Measurements from ENCODE around the gene UROC1. TPM values are rescaled to one million over a fixed set of nuclear protein-coding genes. Genes with fewer than 3 reads are reported as not detected.

The UROC1 gene
- total and polyA plus RNA-seq, 2 donors: 0.03 TPM; not detected in 1

DNA sequence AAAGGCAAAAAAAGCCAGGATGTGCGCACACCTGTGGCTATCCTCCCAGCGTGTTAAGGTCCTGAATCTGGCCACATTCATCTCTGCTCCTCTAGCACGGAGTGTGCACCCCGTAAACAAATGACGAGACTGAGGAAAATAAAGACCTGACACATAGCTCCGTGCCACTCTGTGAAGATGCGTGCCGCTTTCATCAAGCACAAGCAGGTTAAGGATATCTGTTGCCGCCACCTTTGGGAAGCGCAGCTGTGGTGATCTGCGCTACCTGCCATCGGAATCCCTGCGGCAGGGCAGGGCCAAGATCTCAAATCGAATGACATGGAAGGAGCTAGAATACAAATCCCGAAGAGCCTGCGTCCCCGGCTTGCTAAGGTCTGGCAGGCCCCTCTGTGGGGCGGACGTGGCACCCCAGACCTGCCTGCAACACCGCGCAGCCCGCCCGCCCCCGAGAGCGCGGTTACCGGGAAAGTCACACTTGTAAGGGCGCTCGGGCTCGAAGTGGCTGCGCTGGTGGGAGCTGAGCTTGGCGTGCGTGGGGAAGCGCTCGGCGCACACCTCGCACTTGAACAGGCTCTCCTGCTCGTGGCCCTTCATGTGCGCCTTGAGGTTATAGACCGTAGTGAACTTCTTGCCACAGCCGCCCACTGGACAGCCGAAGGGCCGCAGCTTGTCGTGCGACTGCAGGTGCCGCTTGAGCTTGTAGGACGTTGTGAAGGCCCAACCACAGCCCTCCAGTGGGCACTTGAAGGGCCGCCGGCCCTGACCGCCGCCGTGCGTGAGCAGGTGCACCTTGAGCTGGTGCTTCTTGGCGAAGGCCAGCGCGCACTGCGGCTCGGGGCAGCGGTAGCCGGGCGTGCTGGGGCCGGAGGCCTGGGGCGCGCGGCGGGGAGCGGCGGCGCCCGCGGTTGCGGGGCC, 42.8 kb downstream of the UROC1 start:
- peak overlapping the region; percentile 82 for H3K4me3 ChIP-seq (ENCODE audit: low read depth, low read length)
- peaks cover 5% of the 10 kb centered on the region for H3K4me1 ChIP-seq (ENCODE audit: insufficient read depth)
- no peaks in the 10 kb centered on the region for H3K36me3 ChIP-seq (ENCODE audit: insufficient read depth)
- 5% methylated on average over 72 of the region's 72 CpGs for WGBS
- peak overlapping the region; percentile 86 for H3K27ac ChIP-seq (ENCODE audit: low read depth)
- DNase-seq (ENCODE audit: extremely low spot score): no peak

DNA sequence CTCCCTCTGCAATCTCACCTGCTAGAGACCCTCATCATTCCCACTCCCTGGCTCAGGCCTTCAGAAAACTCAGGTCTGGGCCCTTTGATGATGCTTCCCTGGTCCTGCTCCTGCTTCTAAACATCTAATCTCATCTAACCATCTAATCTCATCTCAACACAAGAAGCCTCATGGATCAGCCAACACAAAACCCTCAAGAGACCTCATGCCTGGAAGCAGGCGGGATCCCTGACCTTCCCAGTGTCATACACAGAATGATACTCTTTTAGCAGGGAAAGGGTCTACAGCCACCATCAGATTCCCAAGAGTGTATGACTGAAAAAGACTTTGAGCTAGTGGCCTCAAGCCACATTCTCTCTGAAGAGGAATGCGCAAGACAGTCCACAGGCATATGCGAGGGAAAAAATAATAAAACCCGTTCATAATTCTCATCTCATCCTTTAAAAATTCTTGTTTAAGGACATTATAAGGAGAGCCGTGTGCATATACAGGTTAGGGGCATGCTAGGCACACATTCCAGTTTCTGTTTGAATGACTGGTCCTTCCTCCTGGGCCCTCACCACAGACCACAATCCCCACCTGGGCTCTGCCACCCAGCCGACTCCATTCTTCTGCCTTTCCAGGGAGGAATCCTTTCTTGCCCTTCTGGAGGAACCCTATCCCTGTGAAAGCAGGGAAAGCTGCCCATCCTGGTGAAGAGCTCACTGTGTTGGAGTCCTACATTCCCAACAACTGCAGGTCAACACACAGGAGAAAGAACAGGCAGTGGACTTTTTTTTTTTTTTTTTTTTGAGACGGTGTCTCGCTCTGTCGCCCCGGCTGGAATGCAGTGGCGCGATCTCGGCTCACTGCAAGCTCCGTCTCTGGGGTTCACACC, 44.0 kb downstream of the UROC1 start:
- no peak for DNase-seq (ENCODE audit: extremely low spot score)
- Histone ChIP-seq H3K4me1 (ENCODE audit: insufficient read depth) (peaks cover 5% of the 10 kb centered on the region), H3K4me3 (ENCODE audit: low read depth, low read length) (peak overlapping the region; percentile 11), H3K27ac (ENCODE audit: low read depth) (no peak overlapping the region), H3K36me3 (ENCODE audit: insufficient read depth) (no peaks in the 10 kb centered on the region)
- 75% methylated on average over 14 of the region's 14 CpGs for WGBS

DNA sequence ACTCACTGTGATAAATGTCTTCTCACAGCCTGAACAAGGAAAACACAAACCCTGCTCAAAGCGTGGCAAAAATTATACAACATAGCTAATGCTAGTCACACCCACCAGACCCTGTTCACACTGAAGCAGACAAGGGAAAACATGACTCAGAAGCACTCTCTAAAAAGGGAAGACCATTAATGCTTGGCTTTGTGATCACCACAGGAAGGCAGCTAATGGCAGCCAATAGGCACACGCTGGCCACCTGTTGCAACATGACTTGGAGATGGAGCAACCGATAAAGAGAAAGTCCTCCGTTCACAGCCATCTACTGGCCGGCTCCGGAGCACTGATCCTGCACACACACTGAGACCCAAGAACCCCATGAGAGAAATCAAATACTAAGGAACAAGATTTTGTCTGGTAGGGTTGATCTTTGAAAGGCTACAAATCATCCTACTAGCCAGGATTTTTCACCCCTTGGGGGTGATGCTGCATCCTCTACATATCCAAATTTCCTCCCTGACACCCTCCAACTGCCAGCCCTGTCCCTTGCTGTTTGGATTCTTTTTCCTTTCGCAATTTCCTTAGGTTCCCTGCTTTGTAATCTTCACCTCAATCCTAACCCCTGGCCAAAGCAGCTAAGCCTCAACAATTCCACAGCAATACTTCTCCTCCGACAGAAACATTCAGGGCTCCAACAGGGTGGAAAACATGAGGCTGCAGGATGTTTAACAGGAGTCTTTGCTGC, 45.1 kb downstream of the UROC1 start:
- no peak overlapping the region for H3K4me3 ChIP-seq (ENCODE audit: low read depth, low read length)

GRCh38 chr3:126469479-126469878, 48.1 kb downstream of the UROC1 start:
- H3K36me3 ChIP-seq (ENCODE audit: insufficient read depth): peaks cover 2% of the 10 kb centered on the region
- WGBS: 93% methylated on average over 11 of the region's 11 CpGs
- H3K27ac ChIP-seq (ENCODE audit: low read depth): no peak overlapping the region
- DNase-seq (ENCODE audit: extremely low spot score): no peak
- H3K4me3 ChIP-seq (ENCODE audit: low read depth, low read length): no peak overlapping the region
- peaks cover 5% of the 10 kb centered on the region for H3K4me1 ChIP-seq (ENCODE audit: insufficient read depth)

More for the DNA sequence above, 45.1 kb downstream of the UROC1 start:
- 35% methylated on average over 8 of the region's 8 CpGs for WGBS
- peak; percentile 67 for DNase-seq (ENCODE audit: extremely low spot score)
- no peak overlapping the region for H3K27ac ChIP-seq (ENCODE audit: low read depth)
- H3K4me1 ChIP-seq (ENCODE audit: insufficient read depth): peaks cover 5% of the 10 kb centered on the region
- peaks cover 2% of the 10 kb centered on the region for H3K36me3 ChIP-seq (ENCODE audit: insufficient read depth)

DNA sequence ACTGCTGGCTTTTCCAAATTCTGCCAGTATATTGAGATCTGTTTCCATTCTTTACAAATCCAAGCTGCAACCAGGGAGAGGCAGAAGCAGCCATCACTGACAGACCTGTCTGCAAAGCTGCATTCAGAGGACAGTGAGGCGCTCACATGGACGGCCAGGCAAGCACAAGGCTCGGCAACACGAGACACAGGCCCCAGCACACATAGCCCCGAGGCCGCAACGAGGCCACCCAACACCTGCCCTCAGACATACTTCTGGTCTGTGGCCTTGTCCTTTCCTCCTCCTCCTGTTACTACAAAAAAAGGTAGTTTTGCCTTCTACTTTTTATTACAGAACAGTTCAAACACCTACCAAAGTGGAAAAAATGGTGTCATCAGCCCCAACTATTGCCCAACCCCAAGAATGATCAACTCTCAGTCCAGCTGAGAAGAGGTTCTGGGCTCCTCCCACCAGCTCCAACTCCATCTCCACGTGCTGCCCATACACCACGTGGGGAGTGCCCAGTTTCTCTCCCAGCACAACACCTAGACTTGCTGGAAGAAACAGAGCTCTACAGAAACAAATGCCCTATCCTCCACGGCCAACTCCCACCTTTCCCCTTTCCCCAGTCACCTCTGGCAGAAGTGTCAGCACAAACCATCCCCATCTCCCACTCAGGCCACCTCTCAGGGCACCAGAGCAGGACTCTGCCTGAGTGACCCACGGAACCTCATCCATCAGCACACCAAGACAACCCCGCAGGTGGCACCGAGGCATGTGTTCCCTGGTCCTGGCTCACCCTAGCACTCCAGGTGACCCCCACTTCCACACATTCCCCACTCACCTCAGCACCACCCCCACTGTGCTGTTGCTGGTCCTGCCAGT, 49.3 kb downstream of the UROC1 start:
- no peak overlapping the region for H3K27ac ChIP-seq (ENCODE audit: low read depth)

DNA sequence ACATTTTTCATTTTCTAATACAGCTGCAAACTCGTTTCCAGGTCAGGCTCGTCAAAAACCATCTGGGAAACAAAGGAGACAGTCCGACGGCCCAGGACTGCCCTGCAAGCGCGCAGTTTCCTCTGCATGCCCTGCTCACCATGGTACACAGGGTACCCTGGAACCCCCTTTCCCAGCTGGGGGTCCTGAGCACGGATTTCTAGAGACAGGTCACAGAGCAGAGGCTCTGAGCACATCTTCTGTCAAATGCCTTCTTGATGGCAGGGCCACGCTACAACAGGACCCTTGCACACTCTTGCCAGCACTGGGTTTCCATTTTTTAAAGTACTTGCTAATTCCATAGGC, 50.0 kb downstream of the UROC1 start:
- Histone ChIP-seq H3K4me1 (ENCODE audit: insufficient read depth) (peaks cover 2% of the 10 kb centered on the region), H3K36me3 (ENCODE audit: insufficient read depth) (peaks cover 2% of the 10 kb centered on the region), H3K4me3 (ENCODE audit: low read depth, low read length) (no peak overlapping the region), H3K27ac (ENCODE audit: low read depth) (no peak overlapping the region)
- WGBS: 81% methylated on average over 8 of the region's 8 CpGs
- no peak for DNase-seq (ENCODE audit: extremely low spot score)

More for the DNA sequence above, 49.3 kb downstream of the UROC1 start:
- peaks cover 2% of the 10 kb centered on the region for H3K4me1 ChIP-seq (ENCODE audit: insufficient read depth)
- 83% methylated on average over 13 of the region's 13 CpGs for WGBS
- DNase-seq (ENCODE audit: extremely low spot score): no peak
- H3K36me3 ChIP-seq (ENCODE audit: insufficient read depth): peaks cover 2% of the 10 kb centered on the region
- no peak overlapping the region for H3K4me3 ChIP-seq (ENCODE audit: low read depth, low read length)

- peaks cover under 1% of the 10 kb centered on the region for H3K4me1 ChIP-seq (ENCODE audit: insufficient read depth)
- peaks cover 2% of the 10 kb centered on the region for H3K36me3 ChIP-seq (ENCODE audit: insufficient read depth)
- no peak overlapping the region for H3K4me3 ChIP-seq (ENCODE audit: low read depth, low read length)
- WGBS: 86% methylated on average over 19 of the region's 19 CpGs
- DNase-seq (ENCODE audit: extremely low spot score): no peak
- no peak overlapping the region for H3K27ac ChIP-seq (ENCODE audit: low read depth)
Observed at GRCh38 chr3:126466886-126467610, 50.5 kb downstream of the UROC1 start.

DNA sequence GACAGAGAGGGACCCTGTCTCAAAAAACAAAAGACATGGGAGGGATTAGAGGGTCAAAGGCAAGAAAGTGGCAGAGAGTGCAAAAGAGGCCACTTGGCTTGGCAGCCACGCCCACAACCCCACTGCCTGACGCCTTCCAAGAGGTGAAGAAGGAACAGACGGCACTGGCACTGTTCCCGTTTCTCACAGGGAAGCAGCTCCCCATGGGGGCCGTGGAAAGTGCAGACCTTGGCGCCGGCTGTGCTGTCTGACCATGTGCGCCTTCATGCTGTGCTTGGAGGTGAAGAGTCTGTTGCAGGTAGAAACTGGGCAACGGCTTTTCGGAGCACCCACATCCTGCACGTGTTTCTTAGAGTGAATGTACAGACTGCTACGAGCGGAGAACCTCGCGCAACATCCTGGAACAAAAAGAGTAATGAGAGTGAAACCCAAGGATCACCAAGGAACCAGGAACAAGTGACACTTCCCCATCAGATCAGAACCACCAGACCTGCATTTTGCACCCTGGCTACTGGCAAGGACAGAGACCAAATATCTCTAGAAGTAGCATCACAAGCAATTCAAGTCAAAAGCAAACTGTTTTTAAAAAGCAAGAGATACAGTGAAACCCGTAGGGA, 51.5 kb downstream of the UROC1 start:
- 78% methylated on average over 16 of the region's 16 CpGs for WGBS
- Histone ChIP-seq H3K4me1 (ENCODE audit: insufficient read depth) (no peaks in the 10 kb centered on the region), H3K4me3 (ENCODE audit: low read depth, low read length) (no peak overlapping the region), H3K27ac (ENCODE audit: low read depth) (no peak overlapping the region), H3K36me3 (ENCODE audit: insufficient read depth) (peaks cover 6% of the 10 kb centered on the region)
- DNase-seq (ENCODE audit: extremely low spot score): no peak

DNA sequence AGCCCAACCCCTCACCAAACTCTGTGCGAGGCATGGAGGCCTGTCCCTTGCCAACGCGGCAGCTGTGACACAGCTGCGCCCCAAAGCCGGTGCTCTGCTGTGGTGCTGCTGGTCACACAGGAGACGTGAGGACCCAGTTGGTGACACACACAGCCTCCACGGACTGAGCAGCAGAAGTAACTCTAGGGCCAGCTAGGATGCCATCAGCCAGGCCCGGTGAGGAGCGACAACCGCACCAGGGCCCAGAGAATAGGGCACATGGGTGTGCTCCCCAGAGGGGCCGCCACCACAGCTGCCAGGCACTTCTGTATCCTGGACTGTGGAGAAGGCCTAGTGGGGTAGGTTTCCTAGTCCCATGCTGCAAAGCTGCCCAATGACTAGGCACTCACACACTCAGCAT, 52.6 kb downstream of the UROC1 start:
- no peak overlapping the region for H3K4me3 ChIP-seq (ENCODE audit: low read depth, low read length)
- WGBS: 93% methylated on average over 11 of the region's 11 CpGs
- H3K4me1 ChIP-seq (ENCODE audit: insufficient read depth): no peaks in the 10 kb centered on the region
- no peak overlapping the region for H3K27ac ChIP-seq (ENCODE audit: low read depth)
- H3K36me3 ChIP-seq (ENCODE audit: insufficient read depth): peaks cover 6% of the 10 kb centered on the region
- DNase-seq (ENCODE audit: extremely low spot score): no peak

DNA sequence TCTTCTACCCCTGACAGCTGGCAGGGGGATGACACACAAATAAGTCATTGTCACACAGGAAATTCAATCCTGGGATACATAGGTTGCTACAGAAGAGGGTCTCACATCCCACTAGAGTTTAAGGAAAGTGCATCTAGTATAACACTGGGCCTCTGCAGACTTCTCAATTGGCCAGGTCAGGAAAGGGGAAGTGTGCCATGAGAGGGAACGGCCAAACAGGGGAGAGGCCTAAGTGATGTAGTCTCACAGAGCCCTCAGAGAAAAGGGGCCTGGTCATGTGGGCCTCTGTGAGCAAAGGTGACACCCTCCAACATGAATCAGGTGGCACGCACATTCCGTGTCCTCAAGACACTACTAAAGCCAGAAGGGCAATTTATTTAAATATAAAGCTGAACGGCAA, 53.1 kb downstream of the UROC1 start:
- H3K27ac ChIP-seq (ENCODE audit: low read depth): no peak overlapping the region
- H3K4me3 ChIP-seq (ENCODE audit: low read depth, low read length): no peak overlapping the region
- peaks cover 6% of the 10 kb centered on the region for H3K36me3 ChIP-seq (ENCODE audit: insufficient read depth)
- 71% methylated on average over 4 of the region's 4 CpGs for WGBS
- DNase-seq (ENCODE audit: extremely low spot score): no peak
- no peaks in the 10 kb centered on the region for H3K4me1 ChIP-seq (ENCODE audit: insufficient read depth)

GRCh38 chr3:126464093-126464492, 53.5 kb downstream of the UROC1 start:
- Histone ChIP-seq H3K36me3 (ENCODE audit: insufficient read depth) (peaks cover 6% of the 10 kb centered on the region), H3K4me1 (ENCODE audit: insufficient read depth) (no peaks in the 10 kb centered on the region), H3K4me3 (ENCODE audit: low read depth, low read length) (no peak overlapping the region), H3K27ac (ENCODE audit: low read depth) (no peak overlapping the region)
- WGBS: 84% methylated on average over 4 of the region's 4 CpGs
- DNase-seq (ENCODE audit: extremely low spot score): no peak

DNA sequence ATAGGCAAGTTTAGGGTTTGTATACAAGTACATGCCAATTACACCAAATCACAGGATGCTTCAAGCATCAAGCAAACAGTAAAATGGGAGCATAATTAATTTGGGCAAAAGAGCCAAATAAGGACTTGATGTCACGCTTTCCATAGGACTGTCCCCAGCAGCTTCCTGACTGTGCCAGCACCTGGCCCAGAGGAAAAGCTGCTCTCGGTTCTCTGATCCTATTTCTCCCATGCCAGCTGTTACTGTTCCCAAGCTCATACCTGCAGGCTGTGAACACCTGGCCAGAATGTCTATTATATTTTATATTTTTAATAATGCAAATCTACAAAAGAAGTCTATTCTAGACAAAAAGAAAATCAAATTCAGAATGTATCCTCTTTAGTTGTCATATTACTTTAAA, 54.1 kb downstream of the UROC1 start:
- WGBS: 96% methylated on average over 2 of the region's 2 CpGs
- H3K36me3 ChIP-seq (ENCODE audit: insufficient read depth): peaks cover 7% of the 10 kb centered on the region

More for the DNA sequence above, 54.1 kb downstream of the UROC1 start:
- no peak overlapping the region for H3K4me3 ChIP-seq (ENCODE audit: low read depth, low read length)
- DNase-seq (ENCODE audit: extremely low spot score): no peak
- no peaks in the 10 kb centered on the region for H3K4me1 ChIP-seq (ENCODE audit: insufficient read depth)
- no peak overlapping the region for H3K27ac ChIP-seq (ENCODE audit: low read depth)
